Left kidney (tissue), 2 donors: ENCODE data around the gene ZW10. TPM values are rescaled to one million over a fixed set of nuclear protein-coding genes. Genes with fewer than 3 reads are reported as not detected.
"Not testable (repeated sequence)": the region's sequence is repeated elsewhere in the genome, so short reads cannot be mapped to it uniquely, and the experiment has no call there.

ENCODE experiments used
- DNase-seq: peaks from one replicate; pipeline ENCODE4 v3.0.0-alpha.2; 2013
- polyA plus RNA-seq: library from polyadenylated mRNA; unstranded; fragments of 120-200 nt; gene quantifications from one replicate; pipeline ENCODE4 v1.2.1, GENCODE V29; 2013; ENCODE audit not compliant: insufficient read length

Gene ZW10
- polyA plus RNA-seq, 1 donor = 27.9 TPM

DNA sequence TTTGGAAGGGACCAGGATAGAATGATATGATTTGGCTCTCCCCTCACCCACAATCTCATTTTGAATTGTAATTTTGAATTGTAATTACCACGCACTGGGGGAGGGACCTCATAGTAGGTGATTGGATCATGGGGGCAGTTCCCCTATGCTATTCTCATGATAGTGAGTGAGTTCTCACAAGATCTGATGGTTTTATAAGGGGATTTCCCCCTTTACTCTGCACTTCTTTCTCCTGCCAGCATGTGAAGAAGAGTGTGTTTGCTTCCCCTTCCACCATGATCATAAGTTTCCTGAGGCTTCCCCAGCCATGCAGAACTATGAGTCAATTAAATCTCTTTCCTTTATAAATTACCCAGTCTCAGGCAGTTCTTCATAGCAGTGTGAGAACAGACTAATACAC is 69.9 kb downstream of the ZW10 start:
- not testable (repeated sequence) for DNase-seq

DNA sequence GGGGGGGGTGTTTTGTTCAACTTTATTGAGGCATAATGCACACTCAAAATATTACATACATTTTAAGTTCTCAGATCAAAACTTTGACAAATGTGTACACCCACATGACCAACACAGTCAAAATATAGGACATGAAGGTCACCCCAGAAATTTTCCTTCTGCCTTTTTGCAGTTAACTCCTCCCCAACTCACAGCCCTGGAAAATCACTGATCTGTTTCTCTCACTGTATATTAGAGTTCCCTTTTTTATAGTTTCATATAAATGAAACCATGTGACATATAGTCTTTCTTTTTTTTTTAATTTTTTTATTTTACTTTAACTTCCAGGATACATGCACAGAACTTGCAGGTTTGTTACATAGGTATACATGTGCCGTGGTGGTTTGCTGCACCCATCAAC is 72.0 kb downstream of the ZW10 start:
- no peak for DNase-seq

DNA sequence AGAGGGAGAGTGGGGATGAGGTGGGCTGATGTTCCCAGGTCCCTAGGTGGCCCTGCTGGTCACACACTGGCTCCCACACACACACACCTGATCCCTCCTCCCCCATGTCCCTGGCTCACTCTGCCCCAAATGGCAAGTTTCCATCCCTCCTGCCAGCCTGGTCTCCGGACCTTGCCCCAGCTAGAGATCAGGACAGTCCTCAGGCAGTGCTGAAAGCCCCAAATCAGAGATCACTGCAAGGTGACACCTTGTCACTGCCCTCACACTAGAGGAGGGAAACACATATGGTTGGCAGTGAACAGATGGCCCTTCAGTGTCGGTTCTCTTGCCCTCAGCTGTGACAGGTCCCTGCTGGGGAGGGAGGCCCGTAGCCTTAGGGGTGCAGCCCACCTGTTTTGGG is 75.0 kb downstream of the ZW10 start:
- DNase-seq = no peak

DNA sequence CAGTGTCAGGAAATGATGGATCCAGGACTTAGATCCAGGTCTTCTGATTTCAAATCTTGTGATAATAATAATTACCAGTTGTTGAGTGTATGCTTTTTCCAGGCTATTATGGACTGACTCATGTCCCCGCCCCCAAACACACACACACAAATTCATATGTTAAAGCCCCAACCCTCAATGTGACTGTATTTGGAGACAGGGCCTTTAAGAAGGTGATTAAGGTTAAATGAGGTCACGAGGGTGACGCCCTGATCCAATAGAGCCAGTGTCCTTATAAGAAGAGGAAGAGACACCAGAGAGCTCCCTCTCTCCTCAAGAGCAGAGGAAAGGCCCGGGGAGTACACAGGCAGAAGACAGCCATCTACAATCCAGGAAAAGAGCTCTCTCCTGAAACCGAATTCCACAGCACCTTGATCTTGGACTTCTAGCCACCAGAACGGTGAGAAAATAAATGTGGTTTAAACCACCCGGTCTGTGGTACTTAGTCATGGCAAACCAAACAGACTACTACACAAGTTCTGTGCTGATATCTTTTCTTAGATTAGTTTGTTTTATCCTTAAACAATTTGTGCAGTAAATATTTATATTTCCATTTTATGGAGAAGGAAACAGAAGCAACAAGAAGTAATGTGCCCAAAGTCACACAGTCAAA is 75.6 kb downstream of the ZW10 start:
- no peak for DNase-seq

DNA sequence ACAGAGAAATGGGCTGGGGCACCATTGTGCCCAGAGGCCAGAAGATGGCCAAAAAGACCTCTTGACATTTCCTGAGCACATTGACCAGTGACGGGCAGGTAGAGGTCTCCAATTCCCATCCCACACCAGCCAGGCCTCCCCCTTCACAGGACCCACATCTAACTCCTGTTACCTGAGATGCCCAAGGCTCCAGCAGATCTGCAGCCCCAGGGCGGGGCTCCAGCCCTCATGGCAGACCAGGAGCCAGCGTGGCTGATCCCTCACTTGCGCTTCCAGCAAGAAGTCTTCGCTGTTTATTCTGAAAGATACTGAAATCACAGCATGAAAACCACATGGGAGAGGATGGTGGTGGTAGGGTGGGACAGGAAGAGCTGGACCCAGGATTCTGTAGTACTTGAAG is 76.4 kb downstream of the ZW10 start:
- no peak for DNase-seq

DNA sequence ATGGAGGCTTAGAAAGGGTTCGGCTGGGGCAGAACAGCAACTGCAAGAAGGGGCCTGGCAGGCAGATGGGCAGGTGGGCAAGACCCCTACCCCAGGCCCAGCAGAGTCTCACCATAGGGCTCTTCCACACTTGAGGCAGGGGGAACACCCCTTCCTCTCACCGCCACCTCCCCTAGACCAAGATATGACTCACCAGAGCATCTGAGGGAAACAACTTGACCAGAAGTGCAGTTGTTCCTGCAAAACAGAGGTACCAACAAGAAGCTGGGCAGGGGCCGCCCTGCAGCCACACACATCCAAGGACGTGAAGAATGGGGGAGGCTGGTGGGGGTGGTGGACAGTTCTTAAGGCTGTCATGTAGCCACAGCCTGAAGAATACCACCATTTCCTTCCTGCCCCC is 78.3 kb downstream of the ZW10 start:
- no peak for DNase-seq

DNA sequence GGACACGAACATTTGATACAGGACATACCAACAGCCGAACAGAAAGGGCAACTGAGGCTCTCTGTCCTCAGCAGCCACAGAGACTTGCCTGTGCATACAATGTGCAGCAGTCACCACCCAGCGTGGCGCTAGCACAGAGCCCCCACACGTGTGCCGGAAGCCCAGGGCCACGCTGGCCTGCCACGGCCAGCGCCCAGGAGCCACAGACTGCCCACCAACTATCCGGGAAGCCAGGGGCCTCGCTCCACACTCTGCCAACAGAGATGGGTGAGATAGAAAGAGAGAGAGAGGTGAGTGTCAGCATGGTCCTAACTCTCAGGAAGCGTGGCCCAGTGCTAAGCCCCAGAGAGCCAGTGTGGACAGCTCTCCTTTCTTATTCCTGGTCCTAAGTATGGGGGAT is 79.1 kb downstream of the ZW10 start:
- DNase-seq = no peak

DNA sequence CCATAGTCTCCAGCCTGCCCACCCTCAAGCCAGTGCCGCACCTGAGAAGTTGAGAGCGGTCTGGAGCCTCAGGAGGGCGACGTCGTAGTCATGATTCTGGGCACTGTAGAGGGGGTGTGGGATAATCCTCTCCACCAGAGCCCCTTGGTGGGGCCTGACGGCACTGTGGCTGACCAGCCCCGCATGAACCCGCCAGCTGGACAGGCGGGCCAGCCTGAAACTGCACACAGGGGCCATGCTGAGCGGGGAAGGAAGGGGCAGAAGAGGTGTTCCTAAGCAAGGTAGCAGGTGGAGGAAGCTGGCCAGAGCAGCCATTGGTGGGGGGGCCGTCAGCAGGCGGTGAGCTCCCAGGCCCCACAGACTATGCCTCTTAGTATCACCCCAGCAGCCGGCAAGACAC is 80.5 kb downstream of the ZW10 start:
- DNase-seq = no peak

DNA sequence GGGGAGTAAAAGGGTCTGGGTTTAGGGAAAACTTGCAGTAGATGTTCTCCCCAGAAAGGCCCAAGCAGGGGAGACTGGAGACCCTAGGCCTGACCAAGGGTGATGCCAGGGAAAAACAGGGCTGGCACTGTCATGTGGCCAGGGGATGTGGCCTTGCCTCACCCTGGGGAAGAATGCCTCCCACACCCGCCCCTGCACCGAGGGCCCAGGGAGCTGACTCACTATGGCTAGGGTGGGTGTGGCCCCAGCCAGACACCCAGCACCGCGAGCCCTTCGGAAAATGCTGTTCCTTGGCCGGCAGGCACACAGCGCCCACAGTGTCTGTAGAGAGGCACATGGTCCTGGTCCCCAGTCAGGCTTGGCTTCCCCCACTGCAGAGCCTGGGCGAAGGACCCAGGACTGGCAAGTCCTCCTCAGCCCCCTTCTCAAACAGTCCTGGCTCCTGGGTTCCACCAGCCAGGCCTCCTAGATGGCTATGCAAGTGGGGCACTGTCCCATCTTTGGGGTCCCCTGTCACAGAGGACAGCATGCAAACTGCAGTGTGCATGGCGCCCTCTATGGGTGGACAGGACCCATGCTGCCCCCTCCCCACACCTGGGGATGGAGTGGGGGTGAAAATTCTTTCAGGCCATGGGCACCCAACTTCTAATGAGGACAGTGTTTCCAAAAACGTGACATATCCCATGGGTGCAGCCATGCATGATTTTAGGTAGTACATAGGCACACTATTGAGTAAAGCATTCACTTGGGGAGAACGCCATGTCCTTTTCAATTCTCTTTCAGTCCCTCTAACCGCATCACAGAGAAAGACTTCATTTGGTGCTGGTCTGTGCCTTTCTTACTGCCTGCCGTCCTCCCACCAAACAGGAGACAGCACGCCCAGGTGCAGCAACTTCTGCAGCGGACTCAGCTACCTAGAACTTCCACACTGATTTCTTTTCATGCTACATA is 82.6 kb downstream of the ZW10 start:
- no peak for DNase-seq

DNA sequence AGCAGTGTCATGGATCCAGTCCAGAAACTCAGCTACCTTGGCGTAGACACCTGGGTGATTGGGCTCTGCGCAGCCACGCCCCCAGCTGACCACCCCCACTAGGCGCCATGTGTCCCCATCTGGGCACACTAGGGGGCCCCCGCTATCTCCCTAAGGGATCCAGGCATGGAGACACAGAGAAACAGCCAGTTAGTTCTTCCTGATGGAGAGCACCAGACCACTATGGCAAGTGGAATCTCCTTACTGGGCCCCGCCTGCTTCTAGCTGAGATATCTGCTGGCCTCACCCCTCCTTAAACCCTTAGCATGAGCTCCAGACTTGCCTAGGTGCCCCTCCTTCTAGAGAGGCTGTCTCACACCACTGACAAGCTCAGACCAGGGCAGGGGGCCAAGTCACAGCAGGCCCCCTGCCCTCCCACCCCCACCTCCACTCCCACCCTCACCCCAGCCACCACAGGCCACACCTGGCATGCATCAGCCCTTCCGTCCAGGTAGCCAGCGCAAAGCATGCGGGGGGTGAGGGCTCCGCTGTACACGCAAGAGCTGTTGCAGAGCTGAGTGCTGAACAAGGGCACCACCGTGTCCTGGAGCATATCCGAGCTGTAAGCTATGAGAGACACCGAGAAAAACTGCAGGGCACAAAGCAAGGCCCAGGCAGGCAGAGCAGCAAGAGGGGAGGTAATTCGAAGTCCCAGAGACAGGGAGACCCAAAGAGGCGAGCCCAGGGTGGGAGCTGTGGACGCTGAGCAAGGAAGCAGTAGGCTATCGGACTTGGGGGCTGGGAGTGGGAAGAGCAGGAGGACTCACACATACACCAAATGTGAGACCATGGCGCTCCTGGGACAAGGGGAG is 83.5 kb downstream of the ZW10 start:
- no peak for DNase-seq

DNA sequence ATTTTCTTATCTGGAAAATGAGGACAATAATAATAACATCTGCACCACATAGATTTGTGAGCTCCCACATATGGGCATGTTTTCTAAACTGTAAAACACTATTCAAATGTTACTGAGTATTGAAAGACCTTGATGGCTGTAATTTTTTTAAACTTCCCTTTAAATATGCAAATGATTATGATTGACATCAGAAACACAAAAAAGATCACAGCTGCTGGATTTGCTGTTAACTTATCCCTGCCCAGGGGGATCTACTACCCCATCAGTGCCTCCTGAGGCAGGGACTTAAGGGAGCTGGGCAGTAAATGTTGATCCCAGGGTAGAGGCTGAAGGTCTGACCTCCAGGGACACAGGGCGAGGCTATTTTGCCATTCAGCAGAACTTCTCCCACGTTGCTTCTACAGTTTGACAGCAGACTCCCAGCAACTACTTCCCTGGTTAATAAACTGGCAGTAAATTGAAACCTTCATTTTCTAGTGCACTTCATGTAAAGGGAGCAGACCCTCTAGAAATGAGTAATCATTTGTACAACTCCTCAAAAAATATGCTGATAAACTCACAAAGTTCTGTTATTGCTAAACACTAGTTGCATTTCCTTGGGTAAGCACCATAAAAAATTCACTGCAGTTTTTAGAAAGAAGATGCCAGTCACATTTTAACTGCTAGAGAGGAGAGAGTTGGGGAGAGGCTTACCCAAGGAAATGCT is 87.7 kb downstream of the ZW10 start:
- no peak for DNase-seq

DNA sequence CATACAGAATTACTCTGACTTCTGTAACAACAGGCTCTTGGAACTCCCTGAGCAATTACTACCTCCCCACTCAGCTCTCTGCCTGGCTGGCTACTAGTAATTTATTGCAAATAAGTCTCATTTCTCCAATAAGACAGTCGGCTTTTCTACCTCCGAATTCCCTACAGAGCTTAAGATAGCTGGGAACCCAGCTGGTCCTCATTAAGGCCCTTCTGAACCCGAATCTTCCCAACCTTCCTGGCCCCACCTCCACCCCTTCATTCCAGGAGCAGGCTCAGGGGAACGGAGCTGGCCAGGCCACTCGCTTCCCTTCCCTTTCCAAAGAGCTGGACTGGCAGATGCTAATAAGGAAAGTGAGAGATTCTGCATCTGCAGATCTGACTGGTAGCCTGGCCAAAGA is 89.0 kb downstream of the ZW10 start:
- DNase-seq = no peak

DNA sequence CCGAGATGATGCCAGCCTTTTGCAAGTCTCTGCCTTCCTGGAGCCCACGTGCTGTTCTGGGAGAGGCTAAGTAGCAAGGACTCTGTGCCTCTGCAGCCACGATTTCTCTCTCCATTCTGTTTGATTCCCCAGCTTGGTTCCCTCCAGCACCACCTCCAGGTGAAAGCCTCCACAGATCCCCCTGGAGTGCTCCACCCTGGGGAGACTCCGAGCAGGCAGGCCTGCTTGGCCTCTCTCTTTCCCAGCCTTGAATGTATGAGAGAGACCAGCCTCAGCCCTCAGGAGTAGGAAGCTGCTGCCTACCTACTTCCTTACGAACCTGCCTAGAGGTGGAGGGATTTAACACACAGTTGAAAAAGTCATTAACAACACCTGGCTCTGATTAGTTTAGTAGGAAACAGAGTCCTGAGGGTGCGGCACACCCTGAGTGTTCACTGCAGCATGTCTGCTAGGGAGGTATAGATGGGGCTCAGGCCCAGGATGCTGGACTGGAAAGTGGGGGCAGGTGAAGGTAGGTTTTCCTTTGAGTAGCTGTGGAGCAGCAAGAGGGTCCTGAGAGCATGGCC is 89.9 kb downstream of the ZW10 start:
- no peak for DNase-seq

Other genes starting within 250 kb of the ZW10 start
- gene TMPRSS5, start 67.4 kb downstream of the ZW10 start, polyA plus RNA-seq = 1.6 TPM
- gene CLDN25, start 6.1 kb upstream of the ZW10 start, polyA plus RNA-seq = not detected
- 59.7 TPM for gene USP28, start 101.9 kb upstream of the ZW10 start, polyA plus RNA-seq
- 0.12 TPM for gene HTR3B, start 131.1 kb upstream of the ZW10 start, polyA plus RNA-seq
- not detected for gene HTR3A, start 201.4 kb upstream of the ZW10 start, polyA plus RNA-seq